HL-60 (cell line): ENCODE data around the gene CTNNBIP1.

Experiments
- DNase-seq, 2 experiments: peaks; one replicate each; pipeline ENCODE4 v3.0.0-alpha.2; 2010 to 2020; ENCODE audit warnings: low read depth in 1 of 2, low spot score in 1 of 2
- H3K27ac ChIP-seq: fragments of 250-450 bp; sonication (Bioruptor Pico); replicated peaks from 2 replicates; pipeline ENCODE4 v1.5.1; 2020; ENCODE audit warnings: mild to moderate bottlenecking, moderate library complexity
- H3K27me3 ChIP-seq: fragments of 250-450 bp; sonication (Bioruptor Pico); 2 replicates; pipeline ENCODE4 v1.5.1; 2021; ENCODE audit warnings: mild to moderate bottlenecking, moderate library complexity; ENCODE audit not compliant: insufficient read depth, poor library complexity, severe bottlenecking
- H3K4me3 ChIP-seq: replicated peaks from 2 replicates; pipeline ENCODE4 v1.5.1; 2011; ENCODE audit warnings: mild to moderate bottlenecking, control low read depth, low read length; ENCODE audit not compliant: insufficient read depth
- CTCF ChIP-seq: IDR thresholded peaks from one replicate; pipeline ENCODE4 v1.5.1; 2011; ENCODE audit warnings: low read length, control low read depth, inconsistent platforms; ENCODE audit not compliant: insufficient read depth
- GABPA ChIP-seq: IDR thresholded peaks from 2 replicates; pipeline ENCODE4 v1.6.1; 2012; ENCODE audit warnings: low read depth
- POLR2AphosphoS5 ChIP-seq: IDR thresholded peaks from 2 replicates; pipeline ENCODE4 v1.6.1; 2012; ENCODE audit warnings: low read depth
- SPI1 ChIP-seq: IDR thresholded peaks from 2 replicates; pipeline ENCODE4 v1.6.1; 2012; ENCODE audit warnings: low read depth, mild to moderate bottlenecking, borderline replicate concordance
- TF ChIP-seq, protein P1 (sequence below): IDR thresholded peaks from 2 replicates; pipeline ENCODE4 v1.6.1; 2012; ENCODE audit warnings: low read depth; ENCODE audit not compliant: insufficient replicate concordance

CTNNBIP1 gene

GRCh38 chr1:9842781-9843575 is 67.1 kb downstream of the CTNNBIP1 start:
- H3K27me3 ChIP-seq: no peaks in the 10 kb centered on the region
- DNase-seq: no peak
- no peak overlapping the region for H3K4me3 ChIP-seq
- TF ChIP-seq, protein P1, sequence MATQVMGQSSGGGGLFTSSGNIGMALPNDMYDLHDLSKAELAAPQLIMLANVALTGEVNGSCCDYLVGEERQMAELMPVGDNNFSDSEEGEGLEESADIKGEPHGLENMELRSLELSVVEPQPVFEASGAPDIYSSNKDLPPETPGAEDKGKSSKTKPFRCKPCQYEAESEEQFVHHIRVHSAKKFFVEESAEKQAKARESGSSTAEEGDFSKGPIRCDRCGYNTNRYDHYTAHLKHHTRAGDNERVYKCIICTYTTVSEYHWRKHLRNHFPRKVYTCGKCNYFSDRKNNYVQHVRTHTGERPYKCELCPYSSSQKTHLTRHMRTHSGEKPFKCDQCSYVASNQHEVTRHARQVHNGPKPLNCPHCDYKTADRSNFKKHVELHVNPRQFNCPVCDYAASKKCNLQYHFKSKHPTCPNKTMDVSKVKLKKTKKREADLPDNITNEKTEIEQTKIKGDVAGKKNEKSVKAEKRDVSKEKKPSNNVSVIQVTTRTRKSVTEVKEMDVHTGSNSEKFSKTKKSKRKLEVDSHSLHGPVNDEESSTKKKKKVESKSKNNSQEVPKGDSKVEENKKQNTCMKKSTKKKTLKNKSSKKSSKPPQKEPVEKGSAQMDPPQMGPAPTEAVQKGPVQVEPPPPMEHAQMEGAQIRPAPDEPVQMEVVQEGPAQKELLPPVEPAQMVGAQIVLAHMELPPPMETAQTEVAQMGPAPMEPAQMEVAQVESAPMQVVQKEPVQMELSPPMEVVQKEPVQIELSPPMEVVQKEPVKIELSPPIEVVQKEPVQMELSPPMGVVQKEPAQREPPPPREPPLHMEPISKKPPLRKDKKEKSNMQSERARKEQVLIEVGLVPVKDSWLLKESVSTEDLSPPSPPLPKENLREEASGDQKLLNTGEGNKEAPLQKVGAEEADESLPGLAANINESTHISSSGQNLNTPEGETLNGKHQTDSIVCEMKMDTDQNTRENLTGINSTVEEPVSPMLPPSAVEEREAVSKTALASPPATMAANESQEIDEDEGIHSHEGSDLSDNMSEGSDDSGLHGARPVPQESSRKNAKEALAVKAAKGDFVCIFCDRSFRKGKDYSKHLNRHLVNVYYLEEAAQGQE: no peak
- no peak overlapping the region for H3K27ac ChIP-seq

DNA sequence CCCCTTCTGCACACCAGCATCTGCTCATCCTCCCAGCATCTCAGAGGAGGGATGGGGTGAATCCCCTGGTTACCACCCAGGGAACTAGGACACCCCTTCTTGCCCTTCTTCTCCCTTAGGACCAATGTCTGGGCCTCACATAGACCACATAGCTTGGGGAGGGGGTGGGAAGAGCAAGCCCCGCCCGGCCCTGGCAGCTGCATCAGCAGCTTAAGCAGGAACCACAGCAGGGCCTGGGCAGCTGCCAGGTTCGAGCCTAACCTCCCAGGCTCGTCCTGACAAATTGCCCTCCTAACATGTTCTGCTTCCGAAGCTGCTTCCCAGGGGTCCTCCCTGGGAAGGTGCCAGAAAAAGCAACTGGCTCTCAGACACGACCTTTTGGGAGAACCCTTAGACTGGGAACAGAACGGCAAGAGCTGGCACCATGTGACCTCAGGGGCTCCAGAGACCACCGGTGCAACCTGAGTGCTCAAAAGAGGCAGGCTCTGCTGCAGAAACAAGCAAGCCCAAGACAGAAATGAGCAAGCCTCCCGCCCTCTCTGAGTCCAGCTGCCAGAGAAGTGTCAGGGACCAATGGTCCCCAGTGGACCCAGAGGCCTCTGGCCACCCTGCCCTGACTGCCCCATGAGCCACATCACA is 67.9 kb downstream of the CTNNBIP1 start:
- no peak overlapping the region for H3K27ac ChIP-seq
- no peak for TF ChIP-seq CTCF
- TF ChIP-seq, protein P1: no peak
- TF ChIP-seq GABPA: no peak
- no peak overlapping the region for H3K4me3 ChIP-seq
- no peaks in the 10 kb centered on the region for H3K27me3 ChIP-seq
- DNase-seq: no peak

GRCh38 chr1:9841460-9841859 is 68.6 kb downstream of the CTNNBIP1 start:
- Histone ChIP-seq H3K4me3 (no peak overlapping the region), H3K27ac (no peak overlapping the region), H3K27me3 (no peaks in the 10 kb centered on the region)
- DNase-seq: no peak
- TF ChIP-seq SPI1 (no peak), POLR2AphosphoS5 (no peak), CTCF (no peak), GABPA (no peak)
- TF ChIP-seq, protein P1: no peak
